GM18520 (cell line): ENCODE results near the gene SEC16B.
"Not testable (repeated sequence)": the region's sequence is repeated elsewhere in the genome, so short reads cannot be mapped to it uniquely, and the experiment has no call there.

ENCODE experiments used
- ATAC-seq: cut with Tn5 transposase; IDR thresholded peaks from one replicate; pipeline ENCODE4 v1.9.1; 2021; ENCODE audit not compliant: unreplicated experiment

Gene SEC16B

DNA sequence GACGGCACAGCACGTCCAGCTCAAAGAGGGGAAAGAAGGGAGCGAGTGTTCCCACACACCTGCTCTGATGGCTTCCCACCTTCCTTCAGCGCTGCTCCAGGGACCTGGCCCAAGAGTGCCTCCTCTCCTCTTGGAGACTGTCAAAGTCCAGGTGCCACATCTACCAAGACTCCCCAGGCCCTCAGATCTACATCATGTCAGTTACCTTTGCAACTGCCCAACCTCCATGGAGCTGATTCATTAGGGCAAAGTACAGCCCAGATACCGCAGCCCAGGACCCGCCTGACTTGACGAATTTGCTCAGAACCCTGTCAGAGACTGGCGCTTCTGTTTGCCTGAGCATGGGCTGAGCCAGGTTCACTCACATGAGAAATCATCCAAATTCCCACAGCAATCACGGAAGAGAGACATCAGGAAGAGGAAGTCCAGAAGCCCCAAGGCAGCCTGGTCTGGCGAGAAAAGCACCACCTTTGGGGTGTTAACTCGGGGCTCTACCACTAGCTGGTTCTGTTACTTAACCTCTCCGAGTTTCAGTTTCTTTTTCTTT is at the start of gene SEC16B:
SEC16B (minus strand) TSS at position 234 of the 547 bp plus-strand sequence. CDS start 2,077 bp downstream, outside the sequence.
- peak; percentile 38 for ATAC-seq

DNA sequence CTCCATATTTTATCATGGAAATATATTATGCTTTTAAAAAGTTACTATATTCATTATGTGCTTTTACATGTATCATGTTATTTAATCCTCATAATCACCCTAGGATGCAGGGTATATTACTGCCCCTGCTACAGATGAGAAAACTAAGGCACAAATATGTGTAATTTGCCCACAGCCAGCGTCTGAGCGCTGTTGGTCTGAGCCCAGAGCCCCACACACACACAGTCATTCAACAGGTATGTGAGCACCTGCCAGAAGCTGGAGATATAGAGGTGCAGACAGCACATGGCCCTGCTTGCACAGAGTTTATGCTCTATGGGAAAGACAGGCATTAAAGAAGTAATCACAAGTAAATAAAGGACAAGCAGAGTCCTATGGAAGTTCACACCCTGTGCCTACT is 49.8 kb upstream of the SEC16B start:
- ATAC-seq, result no peak

DNA sequence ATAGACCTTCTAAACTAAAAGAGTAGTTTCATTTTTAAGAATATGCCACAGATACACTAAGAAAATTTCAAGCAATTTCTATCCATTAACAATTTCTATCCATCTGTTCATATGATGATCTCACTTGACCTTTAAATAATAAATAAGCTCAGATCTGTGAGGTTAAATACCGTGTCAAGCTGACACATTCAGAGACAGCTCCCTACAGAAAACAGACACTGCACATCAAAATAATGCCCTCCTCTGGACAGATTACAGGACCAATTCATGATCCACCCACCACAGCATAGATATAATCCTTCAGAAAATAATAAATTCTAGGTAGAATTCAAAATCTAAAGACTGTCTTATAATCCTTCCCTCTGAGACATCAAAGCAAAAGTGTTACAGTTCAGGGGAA is 49.4 kb upstream of the SEC16B start:
- no peak for ATAC-seq

DNA sequence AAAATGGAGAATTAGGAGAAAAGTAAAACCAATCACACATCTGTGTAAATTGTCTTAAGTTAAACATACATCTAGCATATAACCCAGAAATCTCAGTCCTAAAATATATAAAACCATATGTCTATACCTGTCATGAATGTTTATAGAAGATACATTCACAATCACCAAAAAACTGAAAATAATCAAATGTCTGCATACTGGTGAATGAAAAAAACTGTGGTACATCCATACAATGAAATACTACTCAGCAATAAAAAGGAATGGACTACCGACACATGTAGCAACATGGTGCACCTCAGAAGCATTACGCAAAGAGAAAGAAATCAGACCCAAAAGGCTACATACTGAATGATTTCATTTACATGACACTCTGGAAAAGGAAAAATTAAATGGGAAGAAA is 47.7 kb upstream of the SEC16B start:
- ATAC-seq, result no peak

GRCh38 chr1:178011864-178012503 is 42.1 kb upstream of the SEC16B start:
- no peak for ATAC-seq

GRCh38 chr1:178011465-178011828 is 41.6 kb upstream of the SEC16B start:
- ATAC-seq, result no peak

DNA sequence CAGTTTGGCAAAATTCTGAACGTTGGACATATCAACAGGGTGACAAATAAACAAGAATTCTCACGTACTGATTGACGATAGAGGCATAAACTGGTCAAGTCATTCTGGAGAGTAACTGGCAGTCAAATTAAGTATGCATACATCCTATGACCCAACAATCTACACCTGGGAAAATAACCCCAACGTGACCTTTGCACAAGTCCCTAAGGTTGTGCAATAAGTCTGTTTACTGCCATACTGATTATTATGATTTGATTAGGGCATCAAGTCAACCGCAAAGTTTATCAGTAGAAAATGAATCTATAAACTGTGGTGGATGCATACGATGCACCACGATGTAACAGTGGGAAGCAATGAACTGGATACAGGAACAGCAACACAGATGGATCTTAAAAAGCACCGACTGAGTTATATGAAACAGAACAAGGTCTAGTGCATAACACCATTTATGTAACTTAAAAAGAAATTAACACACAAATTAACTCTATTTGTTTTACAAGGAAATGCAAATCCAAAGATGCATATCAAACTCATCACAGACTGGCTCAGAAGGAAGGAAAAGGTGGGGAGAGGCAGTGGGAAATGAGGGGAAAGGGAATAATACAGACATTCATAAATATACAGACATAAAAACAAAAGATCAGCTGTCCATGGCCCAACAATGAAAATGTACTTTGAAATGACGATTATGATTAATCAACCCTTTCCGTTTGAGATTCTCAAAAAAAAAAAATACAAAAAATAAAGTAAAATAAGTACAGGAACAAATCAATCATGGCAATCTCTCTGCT is 41.0 kb upstream of the SEC16B start:
- no peak for ATAC-seq

GRCh38 chr1:178006043-178006442 is 36.2 kb upstream of the SEC16B start:
- no peak for ATAC-seq

DNA sequence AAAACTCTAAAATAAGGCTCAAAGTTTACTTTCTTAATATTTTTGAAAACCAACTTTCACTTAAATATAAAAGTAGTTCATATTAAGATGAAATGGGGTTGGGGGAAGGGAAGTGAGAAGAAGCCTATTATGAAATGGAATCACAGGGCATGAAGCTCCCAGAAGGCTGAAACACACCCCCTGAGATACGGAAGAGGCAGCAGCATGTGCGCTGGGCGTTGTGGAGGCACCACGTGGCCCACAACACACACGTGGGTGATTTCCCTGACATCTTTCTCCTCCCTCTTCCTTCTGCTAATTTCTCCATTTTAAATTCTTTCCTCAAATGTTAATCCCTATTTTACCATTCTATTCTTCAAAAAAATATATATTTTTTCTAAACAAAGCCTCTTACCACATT is 35.6 kb upstream of the SEC16B start:
- no peak for ATAC-seq

DNA sequence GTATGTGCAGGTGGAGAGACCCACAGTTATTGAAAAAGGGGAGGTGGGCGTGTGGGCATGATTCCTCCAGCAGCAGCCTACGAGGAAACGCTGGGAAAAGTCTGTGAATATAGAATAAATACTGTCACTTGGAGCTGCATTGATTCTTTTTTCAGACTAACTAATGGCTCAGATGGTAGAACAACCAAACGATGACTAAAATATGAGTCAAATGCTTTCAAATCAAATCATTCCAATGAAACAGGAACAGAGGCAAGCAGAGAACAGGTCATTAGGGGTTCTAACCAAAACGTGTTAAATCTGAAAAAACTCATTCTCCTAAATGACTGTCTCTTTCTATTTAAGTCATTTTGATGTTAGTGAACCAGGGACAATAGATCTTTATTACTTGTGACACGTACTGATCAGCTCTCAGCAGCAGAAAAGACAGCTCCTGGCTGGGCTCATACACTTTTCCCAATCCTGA is 35.1 kb upstream of the SEC16B start:
- ATAC-seq, result peak; percentile 58

DNA sequence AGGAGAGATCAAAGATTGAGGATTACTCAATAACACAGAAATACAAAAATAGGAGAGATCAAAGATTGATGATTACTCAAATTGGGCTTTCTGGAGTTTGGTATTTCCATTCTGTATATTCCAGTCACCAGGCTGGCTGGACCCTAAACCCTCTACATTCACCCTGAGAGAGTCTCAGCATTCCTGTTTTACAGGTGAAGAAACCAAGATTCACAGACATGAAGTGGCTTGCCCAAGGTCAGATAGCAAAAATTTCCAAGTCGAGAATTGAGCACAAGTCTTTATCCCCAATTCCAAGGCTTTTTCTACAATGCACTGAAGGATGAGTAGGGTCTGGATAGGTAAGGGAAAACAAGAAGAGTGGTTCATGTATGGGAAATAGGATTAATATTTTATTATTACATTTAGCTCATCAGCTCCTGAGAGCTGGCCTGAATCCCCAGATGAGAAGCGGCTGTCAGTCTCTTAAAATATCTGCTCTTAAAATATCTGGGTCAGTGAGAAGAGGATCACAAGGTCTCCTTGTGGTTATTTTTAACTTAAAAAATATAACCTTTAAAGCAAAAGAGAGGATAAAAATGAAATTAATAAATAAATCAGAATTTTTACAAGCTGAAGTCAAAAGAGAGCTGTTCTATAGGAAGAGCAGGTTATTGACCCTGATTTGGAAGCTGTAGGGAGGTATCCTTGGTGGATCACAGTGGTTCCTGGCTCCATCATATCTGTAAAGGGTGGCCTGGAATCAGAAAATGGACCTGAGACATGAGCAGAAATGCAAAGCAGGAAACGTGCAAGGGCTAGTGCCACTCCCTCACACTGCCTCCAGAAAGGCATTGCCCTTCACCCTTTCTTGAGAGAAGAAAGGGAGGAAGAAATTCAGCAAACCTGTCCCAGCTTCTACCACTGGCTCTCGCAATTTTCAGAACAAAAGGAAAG is 29.1 kb upstream of the SEC16B start:
- no peak for ATAC-seq

DNA sequence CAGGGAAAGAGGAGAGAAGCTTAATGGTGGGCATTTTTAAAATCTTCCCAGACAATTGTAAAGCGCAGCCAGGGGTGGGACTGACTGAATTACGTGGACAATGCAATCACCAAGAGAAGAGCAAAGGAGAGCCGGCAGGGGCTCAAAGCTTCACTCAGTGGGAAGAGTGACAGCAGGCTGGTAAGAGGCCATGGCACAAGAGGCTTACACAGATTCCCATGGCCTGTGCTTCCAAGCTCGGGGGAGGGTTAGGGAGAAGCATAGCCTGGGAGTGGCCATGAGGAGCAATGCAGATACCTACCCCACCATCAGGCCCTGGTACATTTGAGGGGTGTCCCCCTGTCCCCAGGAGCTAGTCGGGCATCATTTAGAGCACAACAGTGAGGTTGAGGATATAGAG is 27.1 kb upstream of the SEC16B start:
- ATAC-seq, result no peak

DNA sequence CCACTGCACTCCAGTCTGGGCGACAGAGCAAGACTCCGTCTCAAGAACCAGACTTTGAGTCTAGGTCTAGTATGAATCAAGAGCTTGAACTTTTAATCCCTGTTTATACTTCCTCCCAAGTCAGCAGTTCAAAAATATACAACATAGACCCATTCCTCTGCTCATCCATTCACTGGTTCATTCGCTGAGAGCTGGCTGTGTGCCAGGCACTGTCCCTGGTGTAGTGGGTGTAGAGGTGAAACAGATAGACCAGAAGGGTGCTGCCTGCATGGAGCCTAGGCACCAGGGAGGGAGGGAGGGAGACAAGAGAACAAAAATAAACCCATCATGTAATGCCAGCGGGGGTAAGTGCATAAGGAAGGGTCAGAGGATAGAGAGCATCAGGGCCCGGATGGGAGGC is 25.5 kb upstream of the SEC16B start:
- no peak for ATAC-seq

DNA sequence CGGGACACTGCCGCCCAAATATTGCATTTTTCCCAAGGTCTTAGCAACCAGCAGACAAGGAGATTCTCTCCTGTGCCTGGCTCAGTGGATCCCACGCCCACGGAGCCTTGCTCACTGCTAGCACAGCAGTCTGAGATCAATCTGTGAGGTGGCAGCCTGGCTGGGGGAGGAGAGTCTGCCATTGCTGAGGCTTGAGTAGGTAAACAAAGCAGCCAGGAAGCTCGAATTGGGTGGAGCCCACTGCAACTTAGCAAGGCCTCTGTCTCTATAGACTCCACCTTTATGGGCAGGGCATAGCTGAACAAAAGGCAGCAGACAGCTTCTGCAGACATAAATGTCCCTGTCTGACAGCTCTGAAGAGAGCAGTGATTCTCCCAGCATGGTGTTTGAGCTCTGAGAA is 16.4 kb upstream of the SEC16B start:
- not testable (repeated sequence) for ATAC-seq

GRCh38 chr1:177984761-177985160 is 14.9 kb upstream of the SEC16B start:
- no peak for ATAC-seq

- ATAC-seq, result no peak
Measured at GRCh38 chr1:177984136-177984525, 14.3 kb upstream of the SEC16B start.

DNA sequence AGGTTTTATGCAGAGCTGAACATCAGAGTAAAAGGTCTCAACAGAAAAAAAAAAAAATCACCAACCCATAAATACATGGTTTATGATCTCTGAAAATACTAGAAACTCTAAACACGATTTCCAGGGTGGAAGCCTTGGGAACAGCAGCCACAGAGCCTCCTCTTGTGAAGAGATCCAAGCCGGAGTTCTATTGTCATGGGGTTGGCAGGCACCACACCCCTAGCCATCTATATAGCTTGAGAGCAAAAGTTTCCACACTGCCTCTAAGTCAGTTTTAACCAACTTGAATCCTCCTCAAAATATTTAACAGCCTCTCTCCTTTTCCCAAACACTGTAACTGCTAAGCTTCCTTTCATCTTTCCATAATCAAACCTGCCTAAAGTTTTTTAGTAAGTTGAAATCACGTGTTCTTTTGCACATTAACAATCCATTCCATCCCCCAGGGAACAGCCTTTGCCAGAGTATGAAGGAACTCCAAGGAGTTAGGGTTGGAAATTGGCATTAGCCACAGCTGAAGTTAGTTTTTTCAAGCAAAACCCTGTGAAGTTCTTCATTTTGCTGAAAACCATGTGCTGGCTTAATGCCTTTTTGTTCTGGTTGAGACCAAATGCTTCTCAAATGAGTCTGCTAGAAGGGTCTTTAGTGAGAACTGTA is 13.8 kb upstream of the SEC16B start:
- ATAC-seq, result no peak

DNA sequence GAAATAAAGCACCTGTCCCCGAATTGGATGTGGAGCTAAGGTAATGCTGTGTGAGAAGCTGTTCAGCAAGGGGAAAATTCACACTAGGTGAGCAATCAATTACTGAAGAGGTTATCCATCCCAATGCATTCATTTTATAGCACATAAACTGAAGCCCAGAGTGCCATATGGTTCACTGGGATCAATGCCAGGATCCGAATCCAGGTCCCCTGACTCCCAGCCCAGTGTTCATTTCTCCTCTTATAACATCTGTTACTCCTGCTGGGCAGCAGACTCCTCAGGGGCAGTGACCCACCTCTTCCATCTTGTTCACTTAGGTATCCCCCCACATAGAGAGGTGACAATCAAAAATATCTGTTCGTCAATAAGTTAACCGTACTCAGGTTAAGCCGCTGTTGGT is 13.2 kb upstream of the SEC16B start:
- ATAC-seq, result no peak

GRCh38 chr1:177981200-177981599 is 11.3 kb upstream of the SEC16B start:
- ATAC-seq, result no peak

DNA sequence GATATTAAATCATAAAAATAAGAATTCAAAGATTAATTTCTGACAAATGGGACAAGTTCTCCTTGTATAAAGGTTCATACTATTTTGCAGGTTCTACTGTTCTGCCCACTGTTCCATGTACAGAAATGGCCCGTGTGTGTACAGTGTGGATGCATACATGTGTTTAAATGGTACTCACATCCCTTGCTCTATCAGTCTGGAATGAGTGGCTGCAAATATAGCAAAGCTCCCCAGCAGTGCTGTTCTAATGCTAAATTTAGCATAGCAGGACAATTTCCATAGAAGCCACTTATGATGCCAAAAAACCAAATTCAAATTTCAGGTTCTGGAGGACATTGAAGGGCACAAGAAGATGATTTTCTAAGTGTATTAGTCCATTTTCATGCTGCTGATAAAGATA is 9.4 kb upstream of the SEC16B start:
- ATAC-seq, result no peak

GRCh38 chr1:177978530-177978929 is 8.7 kb upstream of the SEC16B start:
- no peak for ATAC-seq
